HG03469 (cell line): ENCODE measurements around the gene PTGFR.

Experiments
- ATAC-seq: cut with Tn5 transposase; IDR thresholded peaks from one replicate; pipeline ENCODE4 v1.9.1; 2021; ENCODE audit warnings: mild to moderate bottlenecking, moderate library complexity, moderate number of reproducible peaks; ENCODE audit not compliant: unreplicated experiment

Gene PTGFR

GRCh38 chr1:78520216-78520615 lies 29.4 kb downstream of the PTGFR start:
- ATAC-seq, result no peak

GRCh38 chr1:78520843-78521242 lies 30.1 kb downstream of the PTGFR start:
- no peak for ATAC-seq

- no peak for ATAC-seq
These were observed 31.4 kb downstream of the PTGFR start for GRCh38 chr1:78522136-78522535.

- no peak for ATAC-seq
These were observed 35.7 kb downstream of the PTGFR start for GRCh38 chr1:78526496-78526895.

GRCh38 chr1:78527706-78528105 lies 36.9 kb downstream of the PTGFR start:
- no peak for ATAC-seq

GRCh38 chr1:78533527-78533926 lies 42.8 kb downstream of the PTGFR start:
- ATAC-seq, result no peak

GRCh38 chr1:78535286-78535685 lies 44.5 kb downstream of the PTGFR start:
- ATAC-seq, result no peak

GRCh38 chr1:78536427-78536826 lies 45.7 kb downstream of the PTGFR start:
- ATAC-seq, result no peak

- ATAC-seq, result no peak
These were observed 49.3 kb downstream of the PTGFR start for GRCh38 chr1:78540048-78540447.

- ATAC-seq, result no peak
These were observed 50.7 kb downstream of the PTGFR start for GRCh38 chr1:78541479-78541878.

- ATAC-seq, result no peak
These were observed 53.3 kb downstream of the PTGFR start for GRCh38 chr1:78543941-78544643.

GRCh38 chr1:78547081-78547480 lies 56.3 kb downstream of the PTGFR start:
- ATAC-seq, result no peak

- ATAC-seq, result no peak
These were observed 58.6 kb downstream of the PTGFR start for GRCh38 chr1:78549331-78549730.

GRCh38 chr1:78549891-78550290 lies 59.1 kb downstream of the PTGFR start:
- no peak for ATAC-seq

GRCh38 chr1:78553859-78554258 lies 63.1 kb downstream of the PTGFR start:
- ATAC-seq, result no peak

GRCh38 chr1:78554840-78555239 lies 64.1 kb downstream of the PTGFR start:
- no peak for ATAC-seq

- no peak for ATAC-seq
These were observed 68.9 kb downstream of the PTGFR start for GRCh38 chr1:78559680-78560079.

GRCh38 chr1:78560811-78561210 lies 70.0 kb downstream of the PTGFR start:
- no peak for ATAC-seq

- ATAC-seq, result no peak
These were observed 71.1 kb downstream of the PTGFR start for GRCh38 chr1:78561856-78562255.

- ATAC-seq, result no peak
These were observed 74.6 kb downstream of the PTGFR start for GRCh38 chr1:78565393-78565792.

GRCh38 chr1:78570539-78570938 lies 79.8 kb downstream of the PTGFR start:
- no peak for ATAC-seq

GRCh38 chr1:78577257-78578100 lies 86.7 kb downstream of the PTGFR start:
- ATAC-seq, result no peak
